ENCODE results near the gene DGKB. TPM values are rescaled to one million over a fixed set of nuclear protein-coding genes. Genes with fewer than 3 reads are reported as not detected.

The DGKB gene
- total RNA-seq, 1 experiment from 2014 or later, result not detected

DNA sequence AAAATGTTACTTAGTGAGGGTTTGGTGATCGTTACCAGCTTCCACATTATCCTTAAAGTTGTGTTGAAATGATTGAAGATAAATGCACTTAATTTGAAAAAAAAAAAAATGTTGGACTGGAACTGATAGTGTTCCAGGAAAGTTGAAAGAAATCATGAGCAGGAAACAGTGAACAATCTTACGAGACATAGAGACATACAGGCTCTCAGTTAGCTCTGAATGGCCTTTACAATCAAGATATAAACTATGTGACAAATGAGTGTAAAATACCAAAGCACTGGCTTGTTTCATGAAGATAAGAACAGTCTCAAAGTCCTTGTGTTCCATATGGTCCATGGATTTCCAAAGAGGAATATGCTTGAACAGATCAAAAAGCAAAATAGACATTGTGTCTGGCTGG is 483.0 kb downstream of the DGKB start:
- TF ChIP-seq, protein P1, sequence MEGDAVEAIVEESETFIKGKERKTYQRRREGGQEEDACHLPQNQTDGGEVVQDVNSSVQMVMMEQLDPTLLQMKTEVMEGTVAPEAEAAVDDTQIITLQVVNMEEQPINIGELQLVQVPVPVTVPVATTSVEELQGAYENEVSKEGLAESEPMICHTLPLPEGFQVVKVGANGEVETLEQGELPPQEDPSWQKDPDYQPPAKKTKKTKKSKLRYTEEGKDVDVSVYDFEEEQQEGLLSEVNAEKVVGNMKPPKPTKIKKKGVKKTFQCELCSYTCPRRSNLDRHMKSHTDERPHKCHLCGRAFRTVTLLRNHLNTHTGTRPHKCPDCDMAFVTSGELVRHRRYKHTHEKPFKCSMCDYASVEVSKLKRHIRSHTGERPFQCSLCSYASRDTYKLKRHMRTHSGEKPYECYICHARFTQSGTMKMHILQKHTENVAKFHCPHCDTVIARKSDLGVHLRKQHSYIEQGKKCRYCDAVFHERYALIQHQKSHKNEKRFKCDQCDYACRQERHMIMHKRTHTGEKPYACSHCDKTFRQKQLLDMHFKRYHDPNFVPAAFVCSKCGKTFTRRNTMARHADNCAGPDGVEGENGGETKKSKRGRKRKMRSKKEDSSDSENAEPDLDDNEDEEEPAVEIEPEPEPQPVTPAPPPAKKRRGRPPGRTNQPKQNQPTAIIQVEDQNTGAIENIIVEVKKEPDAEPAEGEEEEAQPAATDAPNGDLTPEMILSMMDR (IDR thresholded peaks at IDR 0.05; ENCODE audit: unreplicated experiment), result no peak
- Mint-ChIP-seq H3K27me3 (ENCODE audit: unreplicated experiment) (no peaks in the 10 kb centered on the region), H3K36me3 (ENCODE audit: insufficient read depth, unreplicated experiment) (no peaks in the 10 kb centered on the region), H3K4me3 (ENCODE audit: low read depth, unreplicated experiment) (no peak overlapping the region), H3K9me3 (ENCODE audit: low read depth, unreplicated experiment) (no peaks in the 10 kb centered on the region), H3K4me1 (ENCODE audit: low read depth, unreplicated experiment) (no peaks in the 10 kb centered on the region), H3K27ac (ENCODE audit: unreplicated experiment) (no peak overlapping the region)
- DNase-seq, result no peak
- no TSS peak for BruUV-seq (replicated peaks)
- CTCF ChIA-PET, result interaction anchor here (0.6 to 0.7 kb wide), 2 partner anchors 174 to 1039 kb away, joined by 3 read pairs; no protein-coding TSS in a partner anchor
- intact Hi-C loops (cut with micrococcal nuclease; ENCODE audit: unreplicated experiment), result no loop called here

- no TSS peak for BruUV-seq (replicated peaks)
- Mint-ChIP-seq H3K36me3 (ENCODE audit: insufficient read depth, unreplicated experiment) (no peaks in the 10 kb centered on the region), H3K27ac (ENCODE audit: unreplicated experiment) (no peak overlapping the region), H3K9me3 (ENCODE audit: low read depth, unreplicated experiment) (no peaks in the 10 kb centered on the region), H3K4me3 (ENCODE audit: low read depth, unreplicated experiment) (no peak overlapping the region), H3K27me3 (ENCODE audit: unreplicated experiment) (no peaks in the 10 kb centered on the region), H3K4me1 (ENCODE audit: low read depth, unreplicated experiment) (no peaks in the 10 kb centered on the region)
- TF ChIP-seq, protein P1 (IDR thresholded peaks at IDR 0.05; ENCODE audit: unreplicated experiment), result no peak
- CTCF ChIA-PET, result no interaction called here
- no peak for DNase-seq
- intact Hi-C loops (cut with micrococcal nuclease; ENCODE audit: unreplicated experiment), result no loop called here
Measured at GRCh38 chr7:14418633-14419032, 483.9 kb downstream of the DGKB start.

GRCh38 chr7:14414274-14414986 is 488.1 kb downstream of the DGKB start:
- TF ChIP-seq, protein P1 (IDR thresholded peaks at IDR 0.05; ENCODE audit: unreplicated experiment), result no peak
- Mint-ChIP-seq H3K36me3 (ENCODE audit: insufficient read depth, unreplicated experiment) (no peaks in the 10 kb centered on the region), H3K27me3 (ENCODE audit: unreplicated experiment) (no peaks in the 10 kb centered on the region), H3K27ac (ENCODE audit: unreplicated experiment) (no peak overlapping the region), H3K4me1 (ENCODE audit: low read depth, unreplicated experiment) (no peaks in the 10 kb centered on the region), H3K4me3 (ENCODE audit: low read depth, unreplicated experiment) (no peak overlapping the region), H3K9me3 (ENCODE audit: low read depth, unreplicated experiment) (no peaks in the 10 kb centered on the region)
- no TSS peak for BruUV-seq (replicated peaks)
- DNase-seq, result no peak
- intact Hi-C loops (cut with micrococcal nuclease; ENCODE audit: unreplicated experiment), result no loop called here
- CTCF ChIA-PET, result interaction anchor here (1.0 kb wide), 1 partner anchor 12 kb away, joined by 3 read pairs; no protein-coding TSS in a partner anchor

GRCh38 chr7:14407246-14408015 is 495.1 kb downstream of the DGKB start:
- TF ChIP-seq, protein P1 (IDR thresholded peaks at IDR 0.05; ENCODE audit: unreplicated experiment), result no peak
- intact Hi-C loops (cut with micrococcal nuclease; ENCODE audit: unreplicated experiment), result no loop called here
- no peaks in the 10 kb centered on the region for H3K4me1 Mint-ChIP-seq (ENCODE audit: low read depth, unreplicated experiment)
- no peaks in the 10 kb centered on the region for H3K27me3 Mint-ChIP-seq (ENCODE audit: unreplicated experiment)
- H3K27ac Mint-ChIP-seq (ENCODE audit: unreplicated experiment), result no peak overlapping the region
- no TSS peak for BruUV-seq (replicated peaks)
- DNase-seq, result no peak
- H3K36me3 Mint-ChIP-seq (ENCODE audit: insufficient read depth, unreplicated experiment), result no peaks in the 10 kb centered on the region
- no peak overlapping the region for H3K4me3 Mint-ChIP-seq (ENCODE audit: low read depth, unreplicated experiment)
- no peaks in the 10 kb centered on the region for H3K9me3 Mint-ChIP-seq (ENCODE audit: low read depth, unreplicated experiment)
- CTCF ChIA-PET, result no interaction called here
